Muscle layer of duodenum (tissue), 2 donors: Measurements from ENCODE around the gene WNT3.

Experiments used
- H3K27ac ChIP-seq: one replicate; pipeline ENCODE4 v1.7.0; 2013; ENCODE audit warnings: mild to moderate bottlenecking, low read length
- H3K27me3 ChIP-seq: one replicate; pipeline ENCODE4 v1.7.0; 2013; ENCODE audit warnings: low read depth, mild to moderate bottlenecking, control low read depth, low read length
- H3K36me3 ChIP-seq, 2 donors: one replicate each; pipeline ENCODE4 v1.7.0; 2013; ENCODE audit warnings: low read length in 2 of 2, control low read depth in 1 of 2, mild to moderate bottlenecking in 1 of 2; ENCODE audit not compliant: insufficient read depth in 2 of 2, control insufficient read depth in 1 of 2
- H3K4me1 ChIP-seq, 2 donors: one replicate each; pipeline ENCODE4 v1.7.0; 2013; ENCODE audit warnings: low read length in 2 of 2, mild to moderate bottlenecking in 2 of 2, control low read depth in 1 of 2, moderate library complexity in 1 of 2; ENCODE audit not compliant: insufficient read depth in 2 of 2, control insufficient read depth in 1 of 2
- H3K4me3 ChIP-seq, 2 donors: one replicate each; pipeline ENCODE4 v1.7.0; 2013; ENCODE audit warnings: low read length in 2 of 2, low read depth in 1 of 2, mild to moderate bottlenecking in 1 of 2
- H3K9me3 ChIP-seq, 2 donors: one replicate each; pipeline ENCODE4 v1.7.0; 2013; ENCODE audit warnings: low read length in 2 of 2, control low read depth in 1 of 2, mild to moderate bottlenecking in 1 of 2; ENCODE audit not compliant: control insufficient read depth in 1 of 2
- donor health status: healthy.

Gene WNT3

DNA sequence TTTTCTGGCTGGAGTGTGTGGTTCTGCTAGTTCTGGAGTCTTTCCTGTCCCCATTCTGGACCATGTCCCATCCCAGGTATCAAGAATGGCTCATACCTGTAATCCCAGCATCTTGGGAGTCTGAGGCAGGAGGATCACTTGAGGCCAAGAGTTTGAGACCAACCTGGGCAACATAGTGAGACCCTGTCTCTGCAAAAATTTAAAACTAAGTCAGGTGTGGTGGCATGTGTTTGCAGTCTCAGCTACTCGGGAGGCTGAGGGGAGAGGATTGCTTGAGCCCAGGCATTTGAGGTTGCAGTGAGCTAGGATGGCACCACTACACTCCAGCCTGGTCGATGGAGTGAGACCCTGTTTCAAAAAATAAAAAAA is 15.3 kb upstream of the WNT3 start:
- Histone ChIP-seq H3K27ac (no peak overlapping the region), H3K9me3 (no peaks in the 10 kb centered on the region), H3K4me1 (no peaks in the 10 kb centered on the region), H3K27me3 (no peaks in the 10 kb centered on the region), H3K4me3 (no peak overlapping the region), H3K36me3 (no peaks in the 10 kb centered on the region)

DNA sequence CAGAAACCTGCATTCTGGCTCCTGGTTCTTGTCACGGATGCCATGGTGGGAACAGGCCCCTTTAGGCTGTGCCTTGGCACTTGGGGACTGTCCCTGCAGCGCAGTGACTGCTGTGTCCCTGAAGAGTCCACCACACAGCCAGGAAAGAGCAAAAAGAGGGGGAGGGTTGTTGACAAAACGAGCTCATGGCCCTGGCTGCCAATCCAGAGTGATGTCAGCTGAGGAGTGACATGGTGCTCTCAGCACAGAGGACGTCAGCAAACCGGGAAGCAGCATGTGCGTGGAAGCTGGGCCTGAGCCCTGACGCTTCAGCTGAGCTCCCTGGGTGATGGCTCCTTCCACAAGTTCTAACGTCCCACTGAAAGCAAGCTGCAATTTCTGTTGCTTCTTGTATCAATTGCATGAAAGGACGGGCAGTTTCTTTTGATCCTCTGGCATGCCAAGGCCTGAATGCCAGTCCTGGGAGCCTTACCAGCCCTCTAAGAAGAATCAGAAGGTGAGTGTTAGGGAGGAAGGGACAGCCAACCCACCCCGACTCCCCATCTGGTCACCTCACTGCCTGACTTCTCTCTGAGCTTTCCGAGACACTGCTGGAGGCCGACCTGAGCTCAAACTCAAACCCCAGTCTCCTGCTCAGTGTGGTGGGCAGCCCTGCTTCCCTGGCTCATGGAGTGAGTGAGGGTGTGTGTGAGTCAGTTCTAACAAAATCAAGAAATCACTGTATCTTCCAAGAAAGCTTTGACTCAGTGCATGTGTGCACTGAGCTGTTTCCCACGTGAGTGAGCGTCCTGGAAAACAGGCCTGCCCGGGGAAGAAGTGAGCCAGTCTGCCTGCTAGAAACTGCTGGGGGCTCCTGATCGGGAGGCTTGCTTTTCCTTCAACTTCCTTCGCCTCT is 14.7 kb upstream of the WNT3 start:
- Histone ChIP-seq H3K4me1 (no peaks in the 10 kb centered on the region), H3K9me3 (no peaks in the 10 kb centered on the region), H3K27ac (no peak overlapping the region), H3K27me3 (no peaks in the 10 kb centered on the region), H3K36me3 (no peaks in the 10 kb centered on the region), H3K4me3 (no peak overlapping the region)

DNA sequence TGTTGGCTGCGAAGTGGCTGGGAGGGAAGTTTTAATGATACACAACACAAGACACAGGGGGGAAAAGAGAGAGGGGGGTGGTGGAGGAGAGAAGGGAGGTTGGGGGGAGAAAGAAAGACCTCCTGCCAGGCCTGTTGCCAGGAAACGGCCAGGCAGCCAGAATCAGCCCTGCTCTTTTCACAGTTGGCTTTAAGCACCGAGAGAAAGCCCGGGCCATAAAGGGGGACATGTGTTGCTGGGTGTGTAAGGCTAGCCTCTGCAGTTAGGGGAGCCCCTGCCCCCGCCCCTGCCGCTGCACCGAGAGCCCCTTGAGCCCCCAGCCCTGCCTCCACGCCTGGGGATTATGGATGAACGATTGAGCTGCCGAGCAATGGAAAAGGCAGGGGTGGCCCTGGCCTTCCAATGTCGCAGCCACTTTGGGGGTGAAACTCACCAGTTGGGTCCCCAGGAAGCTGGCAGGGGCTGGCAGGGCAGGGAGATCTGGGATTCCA is 13.9 kb upstream of the WNT3 start:
- Histone ChIP-seq H3K27me3 (no peaks in the 10 kb centered on the region), H3K36me3 (no peaks in the 10 kb centered on the region), H3K9me3 (no peaks in the 10 kb centered on the region), H3K4me1 (no peaks in the 10 kb centered on the region), H3K27ac (no peak overlapping the region), H3K4me3 (no peak overlapping the region)

DNA sequence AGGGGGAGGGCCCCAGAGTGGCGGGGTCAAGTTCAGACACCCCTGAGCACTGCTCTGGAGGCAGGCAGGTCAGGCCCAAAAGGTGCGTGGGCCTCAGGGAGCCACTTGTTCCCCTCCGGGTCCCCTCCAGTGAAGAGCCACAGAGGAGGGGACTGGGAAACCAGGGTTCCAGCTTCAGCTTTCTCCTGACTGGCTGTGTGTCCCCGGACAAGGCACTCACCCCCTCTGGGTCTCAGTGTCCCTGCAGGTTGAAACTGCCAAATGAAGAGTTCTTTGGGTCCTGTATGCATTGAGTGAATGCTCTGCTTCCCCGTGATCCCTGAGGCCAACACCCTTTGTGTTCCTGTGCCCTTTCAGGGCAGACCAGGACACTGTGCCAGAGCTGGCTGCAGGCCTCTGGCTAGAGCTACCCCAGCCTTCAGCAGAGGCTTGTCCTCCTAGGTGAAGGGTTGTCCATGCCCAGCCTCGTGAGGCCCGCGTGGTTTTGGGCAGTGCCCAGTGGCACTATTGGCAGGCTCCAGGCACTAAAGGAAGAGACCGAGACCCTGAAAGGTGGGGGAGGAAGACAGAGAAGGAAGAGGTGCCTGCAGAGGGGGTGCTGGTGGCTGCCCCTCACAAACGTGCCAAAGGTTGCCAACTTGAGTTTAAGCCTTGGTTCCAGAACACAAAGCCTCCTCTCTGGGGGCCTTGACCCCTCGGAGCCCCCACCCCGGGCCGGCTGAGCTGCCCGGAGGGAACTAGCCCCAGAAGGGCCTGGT is 13.3 kb upstream of the WNT3 start:
- no peaks in the 10 kb centered on the region for H3K4me1 ChIP-seq
- no peaks in the 10 kb centered on the region for H3K36me3 ChIP-seq
- no peak overlapping the region for H3K27ac ChIP-seq
- no peaks in the 10 kb centered on the region for H3K9me3 ChIP-seq
- no peak overlapping the region for H3K4me3 ChIP-seq
- no peaks in the 10 kb centered on the region for H3K27me3 ChIP-seq

DNA sequence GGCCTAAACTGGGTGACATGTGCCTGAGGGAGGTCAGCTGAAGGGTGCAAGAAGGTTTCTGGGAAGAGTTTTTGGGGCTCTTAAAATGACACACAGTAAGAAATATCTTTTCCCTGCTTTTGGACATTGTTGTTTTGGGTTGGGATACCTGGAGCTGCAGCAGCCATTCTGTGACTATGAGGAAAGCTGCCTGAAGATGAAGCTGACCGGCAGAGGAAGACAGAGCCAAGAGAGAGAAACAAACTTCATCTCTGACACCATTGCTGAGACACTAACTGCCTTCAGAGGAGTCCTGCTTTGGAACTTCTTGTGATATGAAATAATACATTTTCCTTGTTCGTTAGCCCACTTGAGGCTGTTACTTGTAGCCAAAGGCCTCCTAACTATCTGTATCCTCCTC is 8.8 kb upstream of the WNT3 start:
- Histone ChIP-seq H3K9me3 (no peaks in the 10 kb centered on the region), H3K4me1 (no peaks in the 10 kb centered on the region), H3K27ac (no peak overlapping the region), H3K4me3 (no peak overlapping the region), H3K36me3 (no peaks in the 10 kb centered on the region), H3K27me3 (peaks cover 4% of the 10 kb centered on the region)

DNA sequence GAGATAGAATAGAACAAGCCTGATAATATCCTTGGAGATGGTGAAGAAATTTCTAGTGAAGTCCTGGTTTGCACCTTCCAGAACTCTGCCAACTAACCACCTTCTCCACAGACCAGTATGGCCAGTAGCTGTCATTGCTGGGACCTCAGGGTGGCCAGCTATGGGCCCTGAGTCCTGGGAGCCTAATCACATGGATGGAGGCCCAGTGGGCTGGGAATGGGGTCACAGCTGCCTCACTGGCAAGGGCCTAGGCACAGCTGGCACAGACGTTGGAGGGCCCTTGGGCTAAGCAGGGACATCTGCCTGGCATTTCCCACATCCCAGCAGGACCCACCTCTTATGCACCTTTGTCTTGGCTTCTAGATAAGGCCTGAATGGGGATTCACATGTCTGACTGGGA is 7.6 kb upstream of the WNT3 start:
- Histone ChIP-seq H3K27me3 (peaks cover 16% of the 10 kb centered on the region), H3K4me1 (no peaks in the 10 kb centered on the region), H3K4me3 (no peak overlapping the region), H3K9me3 (no peaks in the 10 kb centered on the region), H3K36me3 (no peaks in the 10 kb centered on the region), H3K27ac (no peak overlapping the region)

DNA sequence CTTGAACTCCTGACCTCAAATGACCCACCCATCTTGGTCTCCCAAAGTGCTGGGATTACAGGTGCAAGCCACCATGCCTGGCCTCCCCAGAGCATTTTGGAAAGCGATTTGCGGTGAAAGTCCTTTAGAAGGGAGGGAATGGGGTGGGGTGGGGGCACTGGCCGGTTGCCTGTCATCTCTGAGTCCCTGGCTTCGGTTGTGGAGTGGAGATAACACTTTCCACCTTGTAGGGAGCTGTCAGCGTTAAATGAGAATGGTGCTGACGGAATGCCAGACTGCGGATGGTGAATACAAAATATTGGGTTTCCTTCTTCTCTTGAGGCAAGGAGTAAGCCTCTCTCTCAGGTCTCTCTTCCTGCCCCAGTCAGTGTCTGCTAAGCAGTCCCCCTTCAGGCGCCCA is 5.2 kb upstream of the WNT3 start:
- Histone ChIP-seq H3K4me1 (peaks cover 0 to 11% of the 10 kb centered on the region in 2 donors), H3K36me3 (no peaks in the 10 kb centered on the region), H3K27ac (no peak overlapping the region), H3K9me3 (no peaks in the 10 kb centered on the region), H3K27me3 (peaks cover 33% of the 10 kb centered on the region), H3K4me3 (no peak overlapping the region)

DNA sequence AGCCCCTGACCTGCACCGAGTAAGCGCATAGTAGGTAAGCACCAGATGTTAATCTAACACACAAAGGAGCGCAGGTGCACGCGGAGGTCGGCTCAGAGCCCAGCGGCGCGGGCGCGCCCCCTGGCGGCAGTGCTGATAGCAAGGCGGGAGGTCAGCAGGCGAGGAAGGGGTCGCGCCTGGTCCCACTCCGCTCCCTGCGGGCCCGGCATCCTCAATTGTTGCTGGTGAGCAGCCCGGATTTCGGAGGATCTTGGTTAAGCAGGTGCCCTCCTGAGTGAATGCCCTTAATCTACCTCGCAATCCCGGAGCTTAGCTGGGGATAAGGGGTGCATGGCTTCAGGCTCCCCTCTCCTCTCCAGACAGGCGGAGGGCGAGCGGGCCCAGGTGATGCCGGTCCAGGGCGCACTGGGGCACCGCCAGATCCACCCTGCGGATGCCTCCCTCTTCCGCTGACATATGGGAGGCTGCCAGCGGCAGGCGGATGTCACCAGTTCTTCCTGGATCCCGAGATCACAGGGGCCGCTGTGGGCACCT is 4.0 kb upstream of the WNT3 start:
- Histone ChIP-seq H3K4me1 (peaks cover 0 to 19% of the 10 kb centered on the region in 2 donors), H3K27me3 (peaks cover 39% of the 10 kb centered on the region), H3K4me3 (no peak overlapping the region), H3K27ac (no peak overlapping the region), H3K9me3 (no peaks in the 10 kb centered on the region), H3K36me3 (no peaks in the 10 kb centered on the region)

DNA sequence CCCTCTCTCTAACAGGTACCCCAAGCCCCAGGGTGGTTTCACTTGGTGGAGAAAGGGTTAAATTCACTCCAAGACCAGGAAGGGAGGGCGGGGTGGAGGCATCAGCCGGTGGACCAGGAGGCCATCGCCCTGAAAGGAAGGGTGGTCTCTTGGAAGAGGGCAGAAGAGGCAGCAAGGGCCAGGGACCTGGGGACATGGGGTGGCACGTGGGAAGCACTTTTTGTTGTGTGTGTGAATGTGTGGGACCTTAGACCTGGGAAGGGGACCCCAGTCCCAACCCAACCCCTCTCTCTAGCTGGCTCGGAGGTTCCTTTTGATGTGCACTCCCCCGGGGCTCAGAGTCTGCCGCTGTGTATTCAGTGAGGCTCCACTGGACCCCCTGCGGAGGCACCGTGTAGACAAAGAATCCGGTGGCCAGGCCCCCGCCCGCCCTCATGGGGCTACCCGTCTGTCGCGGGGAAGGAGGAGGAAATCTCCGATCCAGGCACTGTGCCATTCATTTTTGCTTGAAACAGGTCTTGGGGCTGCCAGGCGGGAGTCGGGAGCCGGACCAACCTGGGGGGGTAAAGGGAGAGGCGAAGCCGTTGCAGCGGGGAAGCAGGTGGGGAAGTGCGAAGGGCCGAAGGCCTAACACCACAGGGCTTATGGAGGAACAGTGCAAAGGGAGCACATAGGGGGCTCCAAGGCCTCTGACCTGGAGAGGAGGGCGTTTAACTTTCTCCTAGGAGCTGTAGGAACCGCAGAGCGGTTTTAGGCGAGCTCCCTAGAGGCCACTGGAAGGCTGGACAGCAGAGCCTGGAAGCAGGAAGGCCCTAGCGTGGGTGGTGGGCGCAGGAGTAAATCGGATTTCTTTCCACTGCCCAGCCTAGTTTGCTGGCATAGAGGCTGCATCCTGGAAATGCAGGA is 3.2 kb upstream of the WNT3 start:
- Histone ChIP-seq H3K27ac (no peak overlapping the region), H3K4me1 (peaks cover 0 to 19% of the 10 kb centered on the region in 2 donors), H3K36me3 (no peaks in the 10 kb centered on the region), H3K9me3 (no peaks in the 10 kb centered on the region), H3K4me3 (no peak overlapping the region), H3K27me3 (peaks cover 46% of the 10 kb centered on the region)

DNA sequence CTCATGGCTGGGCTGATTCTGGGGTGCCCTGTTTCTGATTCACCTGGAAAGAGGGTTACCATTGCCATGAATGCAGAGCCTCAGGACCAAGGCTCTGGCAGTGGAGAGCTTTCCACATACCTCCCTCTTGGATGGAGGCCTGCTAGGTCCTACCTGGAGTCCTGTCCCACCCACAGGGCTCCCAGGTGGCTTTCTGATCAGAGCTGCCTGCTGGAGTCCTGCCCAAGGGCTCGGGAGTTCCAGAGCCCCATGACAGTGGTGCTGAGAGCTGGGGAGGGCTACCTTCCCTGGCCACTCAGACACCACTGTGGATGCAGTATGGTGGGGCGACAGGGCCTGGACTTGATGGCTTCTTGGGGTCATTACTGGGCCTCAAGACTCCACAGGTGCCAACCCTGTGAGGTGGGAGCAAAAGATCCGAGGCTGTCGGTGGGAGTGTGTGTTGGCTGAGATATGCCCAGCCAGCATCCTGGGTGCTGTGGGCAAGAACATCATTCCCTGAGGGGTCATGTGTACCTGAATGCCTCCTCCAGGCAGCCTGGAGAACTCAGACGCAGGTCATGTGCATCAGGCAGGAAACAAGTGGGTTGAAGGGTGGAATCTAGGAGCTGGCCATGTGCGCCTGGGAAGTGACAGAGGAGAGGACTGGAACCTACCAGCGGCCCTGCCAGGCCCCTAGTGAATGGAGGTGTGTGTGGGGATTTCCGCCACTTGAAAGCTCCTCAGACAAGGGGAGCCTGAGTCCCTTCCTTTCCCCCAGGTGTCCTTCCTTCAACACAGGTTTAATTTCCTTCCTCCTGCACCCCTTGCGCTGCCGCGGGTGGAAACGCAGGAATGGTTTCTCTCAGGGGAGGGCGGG is 2.3 kb upstream of the WNT3 start:
- H3K4me3 ChIP-seq: no peak overlapping the region

More for the DNA sequence above, 2.3 kb upstream of the WNT3 start:
- no peaks in the 10 kb centered on the region for H3K36me3 ChIP-seq
- peaks cover 0 to 19% of the 10 kb centered on the region in 2 donors for H3K4me1 ChIP-seq
- H3K9me3 ChIP-seq: no peaks in the 10 kb centered on the region
- peaks cover 55% of the 10 kb centered on the region for H3K27me3 ChIP-seq
- no peak overlapping the region for H3K27ac ChIP-seq
